SKM-1 treated with dmso at 0.1 percent for 144 hours (cell line): ENCODE results near the gene NUP93.
"Not testable (repeated sequence)": the region's sequence is repeated elsewhere in the genome, so short reads cannot be mapped to it uniquely, and the experiment has no call there.

Experiments
- DNase-seq: peaks from one replicate; lab custom pipeline; 2025; ENCODE audit not compliant: unreplicated experiment; lab: John Stamatoyannopoulos, UW

Gene NUP93

DNA sequence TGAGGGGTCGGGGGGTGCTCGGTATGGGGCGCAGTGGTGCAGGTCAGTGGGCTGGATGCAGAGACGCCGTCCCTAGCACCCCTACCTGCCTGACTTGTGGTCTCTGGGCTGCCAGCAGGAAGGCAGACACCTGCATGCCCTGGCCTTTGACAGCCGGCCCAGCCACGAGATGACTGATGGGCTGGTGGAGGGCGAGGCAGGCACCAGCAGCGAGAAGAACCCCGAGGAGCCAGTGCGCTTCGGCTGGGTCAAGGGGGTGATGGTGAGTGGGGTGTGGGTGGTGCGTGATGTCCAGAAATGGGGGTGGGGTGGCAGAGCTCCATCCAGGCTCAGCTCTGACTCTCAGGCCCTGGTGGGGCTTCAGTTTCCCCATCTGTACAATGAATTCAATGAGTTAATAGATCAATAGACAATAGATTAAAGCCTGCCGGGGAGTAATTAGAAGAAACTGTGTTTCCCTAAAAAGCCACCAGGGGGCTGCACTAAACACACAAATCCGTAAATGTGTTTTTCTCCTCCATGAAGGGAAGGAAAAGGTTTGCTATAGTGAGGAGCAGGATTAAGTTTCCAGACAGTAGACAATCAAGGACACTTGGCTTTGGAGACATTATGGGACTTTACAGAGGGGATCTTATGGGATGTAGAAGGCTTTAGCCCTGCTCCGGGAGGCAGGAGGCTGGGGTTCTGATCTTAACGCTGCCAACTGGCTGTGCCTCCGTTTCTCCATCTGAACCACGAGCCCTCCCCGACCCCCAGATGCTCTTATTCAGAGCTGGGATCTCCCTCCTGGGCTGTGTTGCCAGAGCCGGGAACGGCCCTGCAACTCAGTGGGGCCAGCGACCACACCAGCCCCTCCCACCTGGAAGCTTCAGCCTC lies 137.3 kb downstream of the NUP93 start:
- peak; percentile 60 for DNase-seq

- DNase-seq, result no peak
These were observed 138.2 kb downstream of the NUP93 start for GRCh38 chr16:56868175-56868574.

DNA sequence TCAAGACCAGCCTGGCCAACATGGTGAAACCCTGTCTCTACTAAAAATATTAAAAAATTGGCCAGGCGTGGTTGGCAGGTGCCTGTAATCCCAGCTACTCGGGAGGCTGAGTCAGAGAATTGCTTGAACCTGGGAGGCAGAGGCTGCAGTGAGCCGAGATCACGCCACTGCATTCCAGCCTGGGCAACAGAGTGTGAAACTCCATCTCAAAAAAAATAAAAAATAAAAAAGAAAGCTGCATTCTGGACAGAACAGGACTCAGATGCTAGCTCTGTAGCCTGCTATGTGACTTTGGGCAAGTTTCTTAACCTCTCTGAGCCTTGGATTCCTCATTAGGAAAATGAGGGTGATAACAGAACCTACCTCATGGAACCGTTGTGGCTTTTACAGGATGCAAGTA lies 138.8 kb downstream of the NUP93 start:
- not testable (repeated sequence) for DNase-seq

DNA sequence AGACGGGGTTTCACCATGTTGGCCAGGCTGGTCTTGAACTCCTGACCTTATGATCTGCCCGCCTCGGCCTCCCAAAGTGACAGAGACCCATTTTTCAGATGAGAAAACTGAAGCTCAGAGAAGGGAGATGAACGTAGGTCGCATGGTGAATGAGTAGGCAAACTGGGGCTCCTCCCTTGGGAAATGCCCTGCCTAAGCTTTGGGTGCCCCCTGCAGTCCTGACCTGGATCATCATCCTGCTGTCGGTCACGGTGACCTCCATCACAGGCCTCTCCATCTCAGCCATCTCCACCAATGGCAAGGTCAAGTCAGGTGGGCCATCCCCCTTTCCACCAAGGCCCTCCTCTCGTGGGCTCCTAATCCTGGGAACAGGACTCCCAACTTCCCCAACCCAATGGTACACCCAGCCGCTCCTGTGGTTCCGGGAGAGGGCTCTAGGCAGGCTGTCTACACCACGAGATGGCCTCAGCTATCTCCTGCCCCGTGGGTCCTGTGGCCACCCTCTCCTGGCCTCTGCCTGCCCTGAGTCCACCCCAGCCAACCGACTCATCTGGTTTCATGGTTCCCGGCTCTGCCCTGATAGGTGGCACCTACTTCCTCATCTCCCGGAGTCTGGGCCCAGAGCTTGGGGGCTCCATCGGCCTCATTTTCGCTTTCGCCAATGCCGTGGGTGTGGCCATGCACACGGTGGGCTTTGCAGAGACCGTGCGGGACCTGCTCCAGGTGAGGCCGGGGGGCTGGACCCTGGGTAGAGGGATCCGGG lies 139.8 kb downstream of the NUP93 start:
- peak; percentile 36 for DNase-seq

DNA sequence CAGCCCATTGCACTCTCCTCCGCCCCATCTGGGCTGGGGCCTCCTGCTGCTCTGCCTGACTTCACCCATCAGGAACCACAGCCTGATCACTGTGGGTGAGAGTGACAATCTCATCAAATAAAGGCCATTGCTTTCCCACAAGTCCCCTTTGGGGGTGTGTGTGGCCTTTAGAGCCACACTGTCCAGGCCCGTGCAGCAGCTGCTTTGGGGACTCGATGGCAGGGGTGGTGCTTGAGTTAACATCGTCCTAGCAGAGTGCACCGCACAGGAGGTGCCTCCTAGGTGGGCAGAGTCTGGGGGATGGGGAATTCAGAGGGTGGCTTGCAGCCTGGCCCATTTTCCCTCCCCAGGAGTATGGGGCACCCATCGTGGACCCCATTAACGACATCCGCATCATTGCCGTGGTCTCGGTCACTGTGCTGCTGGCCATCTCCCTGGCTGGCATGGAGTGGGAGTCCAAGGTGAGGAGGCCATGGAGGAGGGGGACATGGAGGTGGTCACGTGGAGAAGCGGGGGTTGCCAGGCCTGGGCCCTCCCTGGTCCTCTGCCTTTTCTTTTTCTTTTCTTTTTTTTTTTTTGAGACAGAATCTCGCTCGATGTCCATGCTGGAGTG lies 140.5 kb downstream of the NUP93 start:
- DNase-seq, result no peak

- DNase-seq, result no peak
These were observed 141.3 kb downstream of the NUP93 start for GRCh38 chr16:56871172-56871593.

GRCh38 chr16:56872863-56873391 lies 143.0 kb downstream of the NUP93 start:
- DNase-seq, result no peak

- no peak for DNase-seq
These were observed 144.9 kb downstream of the NUP93 start for GRCh38 chr16:56874800-56875199.

DNA sequence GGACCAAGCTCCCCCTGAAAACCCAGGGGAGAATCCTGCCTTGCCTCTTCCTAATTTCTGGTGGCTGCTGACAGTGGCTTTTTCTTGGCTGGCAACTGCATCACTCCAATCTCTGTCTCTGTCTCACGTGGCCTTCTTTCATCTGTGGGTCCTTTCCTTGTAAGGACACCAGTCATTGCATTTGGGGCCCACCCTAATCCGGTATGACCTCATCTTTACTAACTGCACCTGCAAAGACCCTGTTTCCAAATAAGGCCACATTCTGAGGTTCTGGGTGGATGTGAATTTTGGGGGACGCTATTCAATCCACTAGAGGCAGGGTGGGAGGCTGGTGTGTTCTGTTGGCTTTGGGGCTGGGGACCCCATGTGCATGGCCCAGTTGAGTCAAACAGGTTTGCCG lies 146.1 kb downstream of the NUP93 start:
- no peak for DNase-seq

DNA sequence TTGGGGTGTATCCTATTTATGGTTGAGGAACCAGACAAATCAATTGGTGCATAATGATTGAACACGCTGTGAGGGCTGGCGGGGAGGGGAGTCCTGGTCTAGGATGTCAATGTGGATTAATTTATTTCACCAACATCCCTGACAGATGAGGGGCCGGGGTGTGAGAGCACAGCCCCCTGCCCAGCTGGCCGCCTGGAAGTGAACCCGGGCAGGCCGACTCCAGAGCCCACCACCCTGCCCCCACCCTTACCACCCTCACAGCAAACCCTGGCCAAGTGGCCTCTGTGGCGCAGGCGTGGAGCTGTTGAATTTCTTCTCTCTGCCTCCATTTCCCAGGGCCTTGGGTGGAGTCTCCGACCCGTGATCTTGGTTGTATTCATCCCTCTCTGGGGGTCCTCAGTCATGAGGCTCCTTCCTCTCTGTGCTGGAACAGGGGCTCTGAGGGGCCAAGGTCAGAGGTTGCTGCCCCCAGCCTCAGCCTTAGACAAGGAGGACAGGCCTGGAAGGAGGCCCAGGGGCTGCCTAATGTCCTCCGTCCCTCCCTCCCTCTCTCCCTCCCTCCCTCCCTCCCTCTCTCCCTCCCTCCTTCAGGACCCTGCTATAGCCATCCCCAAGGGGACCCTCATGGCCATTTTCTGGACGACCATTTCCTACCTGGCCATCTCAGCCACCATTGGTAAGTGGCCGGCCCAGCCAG lies 147.7 kb downstream of the NUP93 start:
- DNase-seq, result no peak

DNA sequence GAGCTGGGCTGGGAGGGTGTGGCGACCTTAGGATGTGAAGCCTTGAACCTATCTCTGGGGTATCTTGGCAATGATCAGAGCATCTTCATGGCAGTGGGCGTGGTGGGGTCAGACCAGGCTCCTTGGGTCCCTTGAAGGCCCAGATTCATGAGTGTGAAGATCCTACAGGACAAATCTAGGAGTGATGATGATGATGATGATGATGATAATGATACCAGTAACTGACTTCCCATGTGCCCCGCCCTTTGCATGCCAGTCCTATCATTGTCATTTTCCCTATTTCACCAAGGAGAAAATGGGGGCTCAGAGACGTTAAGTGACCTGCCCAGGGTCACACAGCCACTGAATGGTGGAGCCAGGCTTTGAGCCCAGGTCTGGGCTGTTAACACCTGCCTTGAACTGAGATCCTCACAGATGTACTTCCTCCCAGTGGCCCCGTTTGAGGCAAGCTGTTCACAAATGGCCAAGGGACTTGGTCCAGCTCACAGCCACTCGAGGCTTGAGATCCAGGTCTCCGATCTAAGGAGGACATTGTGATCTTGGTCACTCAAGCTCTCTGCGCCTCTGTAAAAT lies 148.4 kb downstream of the NUP93 start:
- DNase-seq, result no peak

DNA sequence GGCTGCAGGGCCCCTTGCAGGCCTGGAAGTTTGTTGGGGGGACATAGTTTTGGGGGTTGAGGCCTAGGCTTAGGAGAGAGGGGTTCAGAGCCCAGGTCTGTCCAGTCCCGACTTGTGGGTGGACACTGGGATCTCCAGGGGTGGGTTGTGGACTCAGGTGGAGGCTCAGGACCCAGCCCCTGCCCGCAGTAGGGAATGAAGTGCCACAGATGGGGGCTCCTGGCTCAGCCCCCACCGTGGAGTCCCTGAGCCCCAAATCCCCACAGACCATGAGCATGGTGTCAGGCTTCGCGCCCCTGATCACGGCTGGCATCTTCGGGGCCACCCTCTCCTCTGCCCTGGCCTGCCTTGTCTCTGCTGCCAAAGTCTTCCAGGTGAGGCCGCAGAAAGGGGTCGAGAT lies 149.3 kb downstream of the NUP93 start:
- no peak for DNase-seq

GRCh38 chr16:56880176-56880575 lies 150.2 kb downstream of the NUP93 start:
- no peak for DNase-seq

GRCh38 chr16:56880685-56881084 lies 150.8 kb downstream of the NUP93 start:
- DNase-seq, result no peak

- DNase-seq, result no peak
These were observed 152.3 kb downstream of the NUP93 start for GRCh38 chr16:56882077-56882800.

- DNase-seq, result no peak
These were observed 153.7 kb downstream of the NUP93 start for GRCh38 chr16:56883586-56883985.

GRCh38 chr16:56884026-56884582 lies 154.2 kb downstream of the NUP93 start:
- no peak for DNase-seq

GRCh38 chr16:56884929-56885328 lies 155.0 kb downstream of the NUP93 start:
- not testable (repeated sequence) for DNase-seq

GRCh38 chr16:56885446-56886162 lies 155.7 kb downstream of the NUP93 start:
- DNase-seq, result no peak
